Neural cell (in vitro differentiated cells): Measurements from ENCODE around the gene GGCX. TPM values are rescaled to one million over a fixed set of nuclear protein-coding genes. Genes with fewer than 3 reads are reported as not detected.

Experiments
- H2AFZ ChIP-seq: fragments of 200-600, 300-800 bp; sonication (generic), shearing (Covaris generic); 2 replicates; pipeline ENCODE4 v1.6.0; 2014; ENCODE audit warnings: low read depth, mild to moderate bottlenecking, antibody characterized with exemption, low read length, moderate library complexity
- H3F3A ChIP-seq: fragments of 200-600 bp; shearing (Covaris generic); 2 replicates; pipeline ENCODE4 v1.6.1; 2016; ENCODE audit warnings: mild to moderate bottlenecking, moderate library complexity, mixed read lengths, antibody characterized with exemption, low read length; ENCODE audit not compliant: insufficient read depth, poor library complexity, severe bottlenecking
- H3K27ac ChIP-seq: fragments of 200-600, 300-800 bp; sonication (generic), shearing (Covaris generic); 2 replicates; pipeline ENCODE4 v1.5.1; 2014; ENCODE audit warnings: mild to moderate bottlenecking, low read length, moderate library complexity
- H3K27me3 ChIP-seq: fragments of 300-800, 200-600 bp; sonication (generic), shearing (Covaris generic); 2 replicates; pipeline ENCODE4 v1.6.0; 2014; ENCODE audit warnings: mild to moderate bottlenecking, low read depth, low read length, moderate library complexity; ENCODE audit not compliant: insufficient read depth
- H3K36me3 ChIP-seq: fragments of 300-800, 200-600 bp; sonication (generic), shearing (Covaris generic); 2 replicates; pipeline ENCODE4 v1.5.1; 2014; ENCODE audit warnings: mild to moderate bottlenecking, antibody characterized with exemption, low read length, moderate library complexity; ENCODE audit not compliant: insufficient read depth
- H3K4me2 ChIP-seq: fragments of 300-800, 200-600 bp; sonication (generic), shearing (Covaris generic); 2 replicates; pipeline ENCODE4 v1.6.0; 2014; ENCODE audit warnings: mild to moderate bottlenecking, low read length
- H3K4me3 ChIP-seq: fragments of 300-800, 200-600 bp; sonication (generic), shearing (Covaris generic); 2 replicates; pipeline ENCODE4 v1.5.1; 2014; ENCODE audit warnings: mild to moderate bottlenecking, low read length, moderate library complexity
- H3K79me2 ChIP-seq: fragments of 200-600 bp; shearing (Covaris generic); replicated peaks from 2 replicates; pipeline ENCODE4 v1.6.0; 2014; ENCODE audit warnings: mild to moderate bottlenecking, low read length, moderate library complexity; ENCODE audit not compliant: insufficient read depth
- H3K9ac ChIP-seq: fragments of 300-800, 200-600 bp; sonication (generic), shearing (Covaris generic); 2 replicates; pipeline ENCODE4 v1.6.1; 2016; ENCODE audit warnings: mild to moderate bottlenecking, low read length, mixed read lengths
- H3K9me2 ChIP-seq: fragments of 200-600 bp; shearing (Covaris generic); 2 replicates; pipeline ENCODE4 v1.6.1; 2016; ENCODE audit warnings: mild to moderate bottlenecking, low read length, mixed read lengths; ENCODE audit not compliant: insufficient read depth
- H3K9me3 ChIP-seq: fragments of 200-600, 300-800 bp; sonication (generic), shearing (Covaris generic); 2 replicates; pipeline ENCODE4 v1.6.1; 2016; ENCODE audit warnings: mild to moderate bottlenecking, mixed run types, low read length, moderate library complexity, mixed read lengths
- H4K20me1 ChIP-seq: fragments of 200-600 bp; shearing (Covaris generic); 2 replicates; pipeline ENCODE4 v1.6.1; 2016; ENCODE audit warnings: mild to moderate bottlenecking, mixed run types; ENCODE audit not compliant: insufficient read depth
- EP300 ChIP-seq: fragments of 450-650 bp; conservative IDR thresholded peaks from 2 replicates; pipeline ENCODE4 v1.6.1; 2014; ENCODE audit warnings: antibody characterized with exemption, mild to moderate bottlenecking, moderate library complexity; ENCODE audit not compliant: poor library complexity, severe bottlenecking
- EZH2 ChIP-seq: fragments of 200-600, 300-800 bp; shearing (Covaris generic), sonication (generic); IDR thresholded peaks from 2 replicates; pipeline ENCODE4 v1.6.1; 2014; ENCODE audit warnings: antibody characterized with exemption, low read length, borderline replicate concordance, mild to moderate bottlenecking; ENCODE audit not compliant: insufficient read depth, poor library complexity, severe bottlenecking
- MXI1 ChIP-seq: fragments of 450-650 bp; conservative IDR thresholded peaks from 2 replicates; pipeline ENCODE4 v1.6.1; 2014; ENCODE audit warnings: antibody characterized with exemption, mild to moderate bottlenecking; ENCODE audit not compliant: poor library complexity, severe bottlenecking
- POLR2AphosphoS5 ChIP-seq: IDR thresholded peaks from 2 replicates; pipeline ENCODE4 v1.6.1; 2012
- RAD21 ChIP-seq: fragments of 450-650 bp; conservative IDR thresholded peaks from 2 replicates; pipeline ENCODE4 v1.6.1; 2014; ENCODE audit warnings: antibody characterized with exemption, mild to moderate bottlenecking, moderate library complexity
- REST ChIP-seq: IDR thresholded peaks from 2 replicates; pipeline ENCODE4 v1.6.1; 2012; ENCODE audit warnings: borderline replicate concordance
- SMC3 ChIP-seq: fragments of 450-650 bp; conservative IDR thresholded peaks from 2 replicates; pipeline ENCODE4 v1.6.1; 2014; ENCODE audit warnings: antibody characterized with exemption, mild to moderate bottlenecking, moderate library complexity; ENCODE audit not compliant: poor library complexity
- TAF1 ChIP-seq: IDR thresholded peaks from 2 replicates; pipeline ENCODE4 v1.6.1; 2012; ENCODE audit warnings: low read depth
- polyA plus RNA-seq: library from polyadenylated mRNA; depleted of rRNA; stranded (reverse); fragments of >200 nt; gene quantifications from 2 replicates; pipeline ENCODE4 v1.2.3, GENCODE V29; 2014
- TF ChIP-seq, protein P1 (sequence below): fragments of 450-650 bp; IDR thresholded peaks from 2 replicates; pipeline ENCODE4 v1.5.1; 2014; ENCODE audit warnings: antibody characterized with exemption, mild to moderate bottlenecking, moderate library complexity; ENCODE audit not compliant: poor library complexity, severe bottlenecking

The GGCX gene
- polyA plus RNA-seq, 1 donor from 2014 or later: 41.4 TPM

- Histone ChIP-seq H3K9me3 (no peaks in the 10 kb centered on the region), H2AFZ (no peak overlapping the region), H4K20me1 (no peaks in the 10 kb centered on the region), H3K27me3 (no peaks in the 10 kb centered on the region), H3K4me3 (peak overlapping the region; percentile 3), H3K79me2 (no peaks in the 10 kb centered on the region), H3K9me2 (no peaks in the 10 kb centered on the region), H3K4me2 (no peak overlapping the region), H3K9ac (no peak overlapping the region), H3F3A (peaks cover 6% of the 10 kb centered on the region), H3K27ac (no peak overlapping the region), H3K36me3 (no peaks in the 10 kb centered on the region)
- TF ChIP-seq REST (no peak), RAD21 (no peak), EP300 (no peak), TAF1 (no peak), MXI1 (no peak), SMC3 (no peak), EZH2 (no peak)
- TF ChIP-seq, protein P1, sequence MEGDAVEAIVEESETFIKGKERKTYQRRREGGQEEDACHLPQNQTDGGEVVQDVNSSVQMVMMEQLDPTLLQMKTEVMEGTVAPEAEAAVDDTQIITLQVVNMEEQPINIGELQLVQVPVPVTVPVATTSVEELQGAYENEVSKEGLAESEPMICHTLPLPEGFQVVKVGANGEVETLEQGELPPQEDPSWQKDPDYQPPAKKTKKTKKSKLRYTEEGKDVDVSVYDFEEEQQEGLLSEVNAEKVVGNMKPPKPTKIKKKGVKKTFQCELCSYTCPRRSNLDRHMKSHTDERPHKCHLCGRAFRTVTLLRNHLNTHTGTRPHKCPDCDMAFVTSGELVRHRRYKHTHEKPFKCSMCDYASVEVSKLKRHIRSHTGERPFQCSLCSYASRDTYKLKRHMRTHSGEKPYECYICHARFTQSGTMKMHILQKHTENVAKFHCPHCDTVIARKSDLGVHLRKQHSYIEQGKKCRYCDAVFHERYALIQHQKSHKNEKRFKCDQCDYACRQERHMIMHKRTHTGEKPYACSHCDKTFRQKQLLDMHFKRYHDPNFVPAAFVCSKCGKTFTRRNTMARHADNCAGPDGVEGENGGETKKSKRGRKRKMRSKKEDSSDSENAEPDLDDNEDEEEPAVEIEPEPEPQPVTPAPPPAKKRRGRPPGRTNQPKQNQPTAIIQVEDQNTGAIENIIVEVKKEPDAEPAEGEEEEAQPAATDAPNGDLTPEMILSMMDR: no peak
Observed at GRCh38 chr2:85534099-85534498, 27.2 kb downstream of the GGCX start.

DNA sequence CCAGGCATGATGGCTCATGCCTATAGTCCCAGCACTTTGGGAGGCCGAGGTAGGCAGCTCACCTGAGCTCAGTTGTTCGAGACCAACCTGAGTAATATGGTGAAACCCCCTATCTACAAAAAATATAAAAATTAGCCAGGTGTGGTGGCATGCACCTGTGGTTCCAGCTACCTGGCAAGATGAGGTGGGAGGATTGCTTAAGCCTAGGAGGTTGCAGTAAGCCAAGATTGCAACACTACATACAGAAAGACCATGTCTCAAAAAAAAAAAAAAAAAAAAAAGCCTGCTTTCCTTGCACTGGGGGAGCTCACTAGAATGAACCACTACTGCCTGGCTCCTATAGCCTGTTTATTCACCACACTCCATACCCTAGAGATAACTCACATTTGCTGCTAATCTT lies 29.7 kb downstream of the GGCX start:
- Histone ChIP-seq H3K27me3 (no peaks in the 10 kb centered on the region), H3K79me2 (no peaks in the 10 kb centered on the region), H3K9ac (no peak overlapping the region), H3F3A (no peaks in the 10 kb centered on the region), H2AFZ (no peak overlapping the region), H3K36me3 (no peaks in the 10 kb centered on the region), H4K20me1 (no peaks in the 10 kb centered on the region), H3K9me2 (no peaks in the 10 kb centered on the region), H3K4me2 (no peak overlapping the region), H3K27ac (no peak overlapping the region), H3K4me3 (no peak overlapping the region), H3K9me3 (no peaks in the 10 kb centered on the region)
- no peak for TF ChIP-seq MXI1
- no peak for TF ChIP-seq REST
- no peak for TF ChIP-seq RAD21
- TF ChIP-seq, protein P1: no peak
- TF ChIP-seq TAF1: no peak
- no peak for TF ChIP-seq EP300
- TF ChIP-seq EZH2: no peak
- TF ChIP-seq POLR2AphosphoS5: no peak
- no peak for TF ChIP-seq SMC3
